ENCODE data around the gene IL7R.
"Not testable (repeated sequence)": the region's sequence is repeated elsewhere in the genome, so short reads cannot be mapped to it uniquely, and the experiment has no call there.

IL7R gene

DNA sequence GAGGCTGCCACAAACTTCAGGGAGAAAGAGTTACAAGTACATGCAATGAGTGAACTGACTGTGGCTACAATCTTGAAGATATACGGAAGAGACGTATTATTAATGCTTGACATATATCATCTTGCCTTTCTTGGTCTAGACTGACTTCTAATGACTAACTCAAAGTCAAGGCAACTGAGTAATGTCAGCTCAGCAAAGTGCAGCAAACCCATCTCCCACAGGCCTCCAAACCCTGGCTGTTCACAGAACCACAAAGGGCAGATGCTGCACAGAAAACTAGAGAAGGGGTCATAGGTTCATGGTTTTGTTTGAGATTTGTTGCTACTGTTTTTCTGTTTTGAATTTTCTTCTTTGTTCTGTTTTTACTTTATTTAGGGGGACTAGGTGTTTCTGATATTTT lies 21.0 kb downstream of the IL7R start:
- no peak for DNase-seq (ENCODE audit: low read depth)

GRCh38 chr5:35878079-35878478 lies 21.4 kb downstream of the IL7R start:
- DNase-seq (ENCODE audit: low read depth), result no peak

GRCh38 chr5:35879096-35879495 lies 22.4 kb downstream of the IL7R start:
- DNase-seq (ENCODE audit: low read depth), result no peak

DNA sequence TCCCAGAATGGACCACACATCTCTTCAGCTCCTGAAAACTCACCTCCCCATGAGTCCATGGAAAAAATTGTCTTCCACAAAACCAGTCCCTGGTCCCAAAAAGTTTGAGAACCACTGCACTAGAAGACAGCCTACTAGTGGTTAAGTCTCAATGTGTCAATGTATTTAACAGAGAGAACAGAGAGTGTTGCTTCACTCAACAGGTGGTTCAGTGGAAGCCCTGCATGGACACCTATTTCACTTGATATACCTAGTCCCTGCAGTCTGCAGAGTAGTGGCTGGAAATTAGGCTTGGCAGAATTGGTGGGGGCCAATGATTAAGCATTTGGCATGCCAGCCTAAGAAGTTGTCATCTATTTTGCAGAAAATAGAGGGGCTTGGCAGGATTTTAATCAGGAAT lies 23.0 kb downstream of the IL7R start:
- no peak for DNase-seq (ENCODE audit: low read depth)

DNA sequence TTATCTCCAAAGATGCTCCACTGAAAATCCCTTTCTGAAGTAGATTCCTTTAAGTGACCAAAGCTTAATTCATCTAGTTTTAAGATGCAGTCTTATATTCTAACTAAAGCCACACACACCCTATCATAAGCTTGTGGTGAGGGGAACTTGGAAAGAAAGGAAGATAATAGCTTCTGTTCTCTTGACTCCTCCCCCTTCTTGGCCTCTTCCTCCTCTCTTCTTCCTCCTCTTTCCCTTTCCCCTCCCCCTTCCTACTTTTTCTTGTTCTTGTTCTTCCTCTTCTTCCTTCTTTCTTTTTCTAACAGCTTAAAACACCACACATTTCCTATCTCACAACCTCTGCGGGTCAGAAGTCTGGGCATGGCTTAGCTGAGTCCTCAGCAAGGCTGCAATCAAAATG lies 23.5 kb downstream of the IL7R start:
- no peak for DNase-seq (ENCODE audit: low read depth)

- DNase-seq (ENCODE audit: low read depth), result no peak
These were observed 25.1 kb downstream of the IL7R start for GRCh38 chr5:35881758-35882157.

DNA sequence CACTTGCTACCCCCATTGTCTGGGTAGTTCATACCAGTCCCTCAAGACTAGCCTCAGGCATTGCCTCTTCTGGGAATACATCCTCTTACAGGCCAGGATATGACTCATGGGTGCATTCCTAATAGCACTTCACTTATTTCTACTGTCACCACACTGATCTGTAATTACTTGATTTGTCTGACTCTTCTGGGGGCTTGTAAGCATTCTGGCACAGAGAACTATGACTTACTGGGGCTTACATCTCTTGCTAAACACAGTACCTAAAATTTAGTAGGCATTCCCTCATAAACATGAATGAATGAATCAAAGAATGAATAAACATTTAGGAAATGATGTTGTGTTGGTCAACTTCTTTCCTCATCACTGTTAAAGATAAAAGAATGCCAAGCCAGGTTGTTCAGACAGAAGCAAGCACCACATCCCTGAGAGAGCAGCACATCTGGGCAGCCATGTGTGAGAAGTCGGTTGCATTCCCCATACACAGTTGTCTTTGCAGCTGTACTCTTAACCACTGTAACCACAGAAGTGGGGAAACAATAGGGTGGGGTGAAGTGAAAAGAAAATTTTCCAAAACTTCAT lies 27.6 kb downstream of the IL7R start:
- peak; percentile 83 for DNase-seq (ENCODE audit: low read depth)

DNA sequence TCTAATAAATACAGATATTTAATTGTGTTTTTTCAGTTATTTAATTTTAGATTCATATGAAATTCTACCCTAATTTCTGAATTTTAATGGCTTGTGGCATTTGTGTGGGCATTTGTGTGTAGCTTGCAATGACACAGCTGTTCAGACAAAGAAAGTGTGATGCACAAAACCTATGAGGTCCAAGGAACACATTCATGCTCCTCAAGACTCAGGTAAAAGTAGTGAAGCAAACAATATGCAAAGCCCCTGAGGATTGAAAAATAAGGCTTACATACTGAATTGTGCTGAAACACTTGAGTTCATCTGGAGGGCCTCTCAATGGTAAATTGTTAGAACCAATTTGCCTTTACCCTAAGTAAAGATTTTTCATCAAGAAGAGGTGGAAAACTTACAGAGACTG lies 28.1 kb downstream of the IL7R start:
- no peak for DNase-seq (ENCODE audit: low read depth)

DNA sequence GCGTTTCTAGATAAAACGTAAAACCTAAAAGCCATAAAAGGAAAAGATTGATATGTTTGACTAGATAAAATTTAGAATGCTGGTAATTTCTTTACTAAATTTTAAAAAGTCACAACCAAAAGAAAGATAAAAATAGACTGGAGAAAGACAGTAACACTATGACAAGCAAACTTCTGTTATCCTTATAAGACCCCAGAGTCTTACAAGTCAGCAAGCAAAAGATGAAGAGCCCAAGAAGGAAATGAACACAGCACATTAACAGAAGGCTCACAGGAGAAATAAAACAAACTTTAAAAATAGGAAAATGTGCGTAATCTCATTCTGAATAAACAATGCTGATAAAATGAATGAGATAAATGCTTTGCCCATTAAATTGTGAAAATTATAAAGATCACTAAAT lies 29.7 kb downstream of the IL7R start:
- DNase-seq (ENCODE audit: low read depth), result no peak

DNA sequence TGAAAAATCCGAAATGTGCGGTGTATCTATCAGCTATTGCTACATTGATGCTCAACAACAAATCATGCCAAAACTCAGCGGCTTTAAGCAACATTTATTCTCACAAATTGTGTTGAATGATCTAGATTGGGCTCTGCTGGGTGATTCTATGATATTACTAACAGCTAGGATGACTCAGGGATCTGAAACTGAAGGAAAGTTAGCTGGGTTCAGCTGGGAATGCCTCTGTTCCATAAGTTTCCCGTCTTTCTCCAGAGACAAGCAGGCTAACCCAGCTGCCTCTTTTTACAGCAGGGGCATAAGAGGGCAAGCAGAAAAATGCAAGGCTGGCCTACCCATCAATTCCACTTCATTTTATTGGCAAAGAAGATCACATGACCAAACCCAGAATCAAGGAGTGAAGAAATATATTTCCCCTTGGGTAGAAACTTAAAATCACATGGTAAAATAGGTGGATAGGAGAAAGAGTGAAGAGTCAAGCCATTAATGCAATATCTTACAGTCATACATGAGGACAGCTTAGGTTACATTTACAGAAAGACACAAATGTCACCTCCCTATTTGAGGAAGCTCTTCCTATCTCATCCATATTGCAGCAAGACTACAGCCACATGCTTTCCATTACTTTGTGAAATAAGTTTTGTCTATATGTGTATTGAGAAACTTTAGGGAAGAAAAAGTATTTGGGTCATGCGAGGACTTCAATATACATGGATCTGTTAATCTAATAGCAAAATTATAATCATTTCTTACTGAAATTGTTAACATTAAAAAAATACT lies 30.8 kb downstream of the IL7R start:
- no peak for DNase-seq (ENCODE audit: low read depth)

DNA sequence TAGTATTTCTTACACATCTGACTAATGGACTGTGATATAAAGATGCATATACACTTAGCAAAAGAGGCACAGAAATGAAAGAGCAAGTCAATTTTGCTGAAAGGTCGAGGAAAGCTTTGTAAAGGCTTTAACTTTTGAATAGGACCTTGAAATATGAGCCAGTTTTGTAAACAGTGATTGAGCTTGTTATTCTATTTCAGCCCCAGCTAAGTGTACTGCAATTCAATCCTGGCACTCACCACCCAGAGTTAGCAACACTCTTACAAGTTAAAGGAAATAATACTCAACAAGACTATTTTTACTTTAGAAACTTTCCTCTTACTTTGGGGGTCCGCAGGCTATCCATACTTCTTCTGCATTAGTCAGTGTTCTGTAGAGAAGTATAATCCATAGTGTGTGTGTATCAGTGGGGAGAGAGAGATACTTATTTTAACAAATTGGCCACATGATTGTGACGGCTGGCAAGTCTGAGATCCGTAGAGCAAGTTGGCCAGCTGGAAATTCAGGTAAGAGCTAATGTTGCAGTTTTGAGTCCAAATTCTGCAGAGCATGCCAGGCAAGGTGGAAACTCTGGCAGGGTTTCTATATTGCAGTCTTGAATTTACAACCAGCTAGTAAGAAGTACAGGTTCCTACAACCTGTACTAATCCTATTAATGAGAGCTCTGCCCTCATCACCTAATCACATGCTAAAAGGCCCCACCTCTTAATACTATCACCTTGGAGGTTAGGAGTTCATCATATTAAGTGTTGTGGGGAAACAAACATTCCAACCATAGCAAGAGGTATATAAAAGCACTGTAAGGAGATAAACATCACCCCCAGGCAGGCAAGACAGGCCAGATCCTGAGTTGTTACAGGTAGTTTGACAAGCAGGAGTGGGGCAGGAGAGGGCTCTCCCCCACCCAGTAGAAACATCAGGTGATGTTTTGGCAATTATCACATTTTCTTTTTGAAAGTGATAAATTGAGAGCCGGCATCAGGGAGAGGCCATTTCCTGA lies 33.6 kb downstream of the IL7R start:
- DNase-seq (ENCODE audit: low read depth), result no peak

DNA sequence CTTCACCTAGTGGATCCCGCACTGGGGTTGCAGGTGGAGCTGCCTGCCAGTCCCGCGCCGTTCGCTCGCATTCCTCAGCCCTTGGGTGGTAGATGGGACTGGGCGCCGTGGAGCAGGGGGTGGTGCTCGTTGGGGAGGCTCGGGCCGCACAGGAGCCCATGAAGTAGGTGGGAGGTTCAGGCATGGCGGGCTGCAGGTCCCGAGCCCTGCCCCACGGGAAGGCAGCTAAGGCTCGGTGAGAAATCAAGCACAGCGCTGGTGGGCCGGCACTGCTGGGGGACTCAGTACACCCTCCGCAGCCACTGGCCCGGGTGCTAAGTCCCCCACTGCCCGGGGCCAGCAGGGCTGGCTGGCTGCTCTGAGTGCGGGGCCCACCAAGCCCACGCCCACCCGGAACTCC lies 36.1 kb downstream of the IL7R start:
- not testable (repeated sequence) for DNase-seq (ENCODE audit: low read depth)

DNA sequence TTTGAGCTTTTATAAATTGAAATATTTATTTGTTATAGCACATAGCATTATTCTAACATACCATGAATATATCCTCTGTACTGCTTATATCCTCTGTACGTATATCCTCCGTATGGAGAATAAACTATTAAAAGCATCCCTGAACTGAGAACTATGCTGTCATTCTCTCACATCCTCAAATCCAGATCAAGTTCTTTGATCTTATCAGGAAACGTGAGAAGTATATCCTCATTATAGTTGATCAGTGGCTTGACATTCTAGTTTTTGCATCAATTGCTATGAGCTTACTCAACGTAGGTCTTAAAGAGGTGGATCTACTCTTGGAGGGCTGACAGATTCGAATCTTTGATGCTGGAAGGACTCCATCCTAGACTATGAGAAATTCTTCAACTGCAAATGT lies 37.4 kb downstream of the IL7R start:
- no peak for DNase-seq (ENCODE audit: low read depth)

GRCh38 chr5:35898952-35899660 lies 42.4 kb downstream of the IL7R start:
- DNase-seq (ENCODE audit: low read depth), result no peak

DNA sequence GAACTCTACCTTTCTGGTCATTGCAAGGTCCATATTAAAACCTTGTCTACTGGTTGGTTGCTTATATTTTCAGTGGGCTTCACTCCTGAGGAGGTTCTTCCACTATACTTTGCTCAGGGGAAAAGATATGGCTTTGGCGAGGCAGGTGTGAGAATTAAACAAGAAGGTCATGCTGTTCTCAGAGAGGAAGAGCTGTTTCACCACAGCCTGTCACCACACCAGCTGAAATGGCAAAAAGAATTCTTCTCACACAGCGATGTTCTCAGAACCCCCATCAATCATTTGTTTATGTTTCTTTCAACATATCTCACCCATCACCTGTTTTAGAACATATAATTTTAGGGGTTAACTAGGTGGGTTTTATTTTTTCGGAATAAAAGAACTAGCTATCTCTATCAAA lies 43.1 kb downstream of the IL7R start:
- DNase-seq (ENCODE audit: low read depth), result no peak

GRCh38 chr5:35900972-35901695 lies 44.4 kb downstream of the IL7R start:
- no peak for DNase-seq (ENCODE audit: low read depth)

- no peak for DNase-seq (ENCODE audit: low read depth)
These were observed 45.5 kb downstream of the IL7R start for GRCh38 chr5:35902046-35902672.

DNA sequence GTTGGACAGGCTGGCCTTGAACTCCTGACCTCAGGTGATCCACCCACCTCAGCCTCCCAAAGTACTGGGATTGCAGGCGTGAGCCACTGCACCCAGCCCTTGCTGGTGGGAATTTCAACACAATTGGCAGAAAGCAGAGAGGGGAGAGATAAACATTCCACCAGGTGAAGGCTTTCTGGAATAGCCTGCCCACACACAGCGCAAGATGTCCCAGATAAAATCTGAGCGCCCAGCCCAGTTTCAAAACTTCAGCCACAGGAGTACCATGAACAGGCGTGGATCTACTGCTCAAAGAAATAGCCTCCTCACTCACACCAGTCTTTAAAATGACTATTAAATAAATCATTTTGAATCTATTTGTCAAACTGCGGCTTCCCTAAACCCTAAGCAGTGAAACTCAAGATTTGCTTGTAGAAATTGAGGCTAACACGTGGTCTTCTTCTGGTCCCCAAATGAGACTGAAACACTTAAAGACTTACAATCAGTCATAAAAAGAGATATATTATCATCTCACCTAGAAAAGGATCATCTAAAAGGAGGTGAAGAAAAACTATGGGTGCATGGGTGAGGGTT lies 47.0 kb downstream of the IL7R start:
- no peak for DNase-seq (ENCODE audit: low read depth)

DNA sequence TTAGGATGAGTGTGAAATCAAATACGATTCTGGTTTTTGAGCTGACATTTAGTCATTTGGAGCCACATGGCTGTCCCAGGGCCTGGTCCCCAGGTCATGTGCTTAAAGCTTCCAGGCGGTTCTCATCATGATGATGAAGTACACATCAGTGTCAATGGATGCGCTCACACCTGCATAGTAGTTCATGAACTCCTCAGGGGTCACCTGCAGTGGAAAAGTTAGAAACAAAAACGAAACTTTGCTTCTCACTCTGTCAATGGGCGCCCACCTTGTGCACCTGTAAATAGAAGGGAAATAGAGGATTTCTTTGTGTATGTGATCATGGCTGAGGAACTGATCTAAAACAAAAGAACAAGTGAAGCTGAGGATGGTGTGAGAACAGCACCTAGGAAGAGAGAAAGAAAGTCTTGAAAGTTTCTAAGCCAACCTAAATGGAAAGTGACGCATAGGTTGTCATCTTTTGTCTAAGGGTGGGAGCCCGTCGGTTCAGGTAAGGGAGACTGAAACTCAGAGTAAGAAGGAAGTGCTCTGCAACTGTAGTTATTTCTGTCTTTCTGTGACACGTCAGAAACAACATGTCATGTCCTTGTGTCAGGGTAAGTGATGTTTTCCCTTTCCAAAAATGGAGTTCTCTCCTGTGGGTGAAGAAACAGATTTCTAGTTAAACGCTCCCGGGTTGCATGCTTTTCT lies 47.9 kb downstream of the IL7R start:
- DNase-seq (ENCODE audit: low read depth), result no peak

- DNase-seq (ENCODE audit: low read depth), result no peak
These were observed 51.5 kb downstream of the IL7R start for GRCh38 chr5:35908228-35908627.
